Keratinocyte (primary cell): Measurements from ENCODE around the gene GRAMD1A. TPM values are rescaled to one million over a fixed set of nuclear protein-coding genes. Genes with fewer than 3 reads are reported as not detected.

Experiments
- DNase-seq: peaks from one replicate; pipeline ENCODE4 v3.0.0-alpha.2; 2011; ENCODE audit warnings: low read depth, missing footprints, low spot score
- FAIRE-seq: peaks from 2 replicates; lab custom pipeline; 2011; peaks lifted over from hg19 to GRCh38; lab: Jason Lieb, UNC
- H2AFZ ChIP-seq: 2 replicates; pipeline ENCODE4 v1.6.0; 2012; ENCODE audit warnings: low read length, control low read depth, inconsistent platforms; ENCODE audit not compliant: control insufficient read depth
- H3K27ac ChIP-seq: 2 replicates; pipeline ENCODE4 v1.5.1; 2011; ENCODE audit warnings: low read length; ENCODE audit not compliant: control insufficient read depth, insufficient read depth
- H3K27me3 ChIP-seq: 3 replicates; pipeline ENCODE4 v1.6.0; 2011; ENCODE audit warnings: low read length; ENCODE audit not compliant: control insufficient read depth, insufficient read depth; ENCODE audit errors: extremely low read depth
- H3K36me3 ChIP-seq, 2 experiments: 2 replicates in 1 of 2; 3 replicates in 1 of 2; pipeline ENCODE4 v1.5.1; 2011; ENCODE audit warnings: low read length in 2 of 2, mild to moderate bottlenecking in 1 of 2; ENCODE audit not compliant: control insufficient read depth in 2 of 2, insufficient read depth in 2 of 2; ENCODE audit errors: extremely low read depth in 1 of 2
- H3K4me1 ChIP-seq: 3 replicates; pipeline ENCODE4 v1.5.1; 2011; ENCODE audit warnings: low read length; ENCODE audit not compliant: control insufficient read depth, insufficient read depth; ENCODE audit errors: extremely low read depth
- H3K4me2 ChIP-seq: 3 replicates; pipeline ENCODE4 v1.6.0; 2011; ENCODE audit warnings: low read depth, low read length; ENCODE audit not compliant: control insufficient read depth, insufficient read depth; ENCODE audit errors: extremely low read depth
- H3K4me3 ChIP-seq, 3 experiments: fragments of 200-600 bp in 1 of 3; sonication (generic) in 1 of 3; 2 replicates in 2 of 3; 3 replicates in 1 of 3; pipeline ENCODE4 v1.5.1; 2011 to 2016; ENCODE audit warnings: low read length in 3 of 3, mild to moderate bottlenecking in 3 of 3, control low read depth in 2 of 3, inconsistent platforms in 1 of 3, low read depth in 1 of 3, mixed read lengths in 1 of 3, mixed run types in 1 of 3, moderate library complexity in 1 of 3; ENCODE audit not compliant: control insufficient read depth in 2 of 3, insufficient read depth in 2 of 3; ENCODE audit errors: extremely low read depth in 1 of 3
- H3K79me2 ChIP-seq: 2 replicates; pipeline ENCODE4 v1.6.0; 2012; ENCODE audit warnings: low read length; ENCODE audit not compliant: control insufficient read depth, insufficient read depth
- H3K9ac ChIP-seq: 3 replicates; pipeline ENCODE4 v1.6.0; 2011; ENCODE audit warnings: low read length; ENCODE audit not compliant: control insufficient read depth, insufficient read depth; ENCODE audit errors: extremely low read depth
- H3K9me1 ChIP-seq: 3 replicates; pipeline ENCODE4 v1.6.0; 2011; ENCODE audit warnings: low read length; ENCODE audit not compliant: control insufficient read depth, insufficient read depth; ENCODE audit errors: extremely low read depth
- H3K9me3 ChIP-seq: 2 replicates; pipeline ENCODE4 v1.5.1; 2012; ENCODE audit warnings: low read depth, low read length; ENCODE audit not compliant: control insufficient read depth
- H4K20me1 ChIP-seq: 3 replicates; pipeline ENCODE4 v1.6.0; 2011; ENCODE audit warnings: low read length; ENCODE audit not compliant: control insufficient read depth, insufficient read depth; ENCODE audit errors: extremely low read depth
- EZH2 ChIP-seq: IDR thresholded peaks from one replicate; pipeline ENCODE4 v1.6.1; 2012; ENCODE audit warnings: inconsistent platforms, mild to moderate bottlenecking, low read length, moderate library complexity
- dilution Hi-C: fragments of 300-500 bp; cut with MboI; formaldehyde crosslinking; loops from one replicate; pipeline ENCODE4 v1.7.0; 2020; ENCODE audit warnings: low sequenced_read_pairs; ENCODE audit not compliant: extremely low pct_ligation_motif_present
- polyA minus RNA-seq, 3 experiments: library from RNA; depleted of rRNA, polyadenylated mRNA; stranded (reverse); fragments of >200 nt; gene quantifications; 1 replicate in 1 of 3; 2 replicates in 1 of 3; 3 replicates in 1 of 3; pipeline ENCODE4 v1.2.3, GENCODE V29; 2011
- polyA plus RNA-seq, 5 experiments: library from polyadenylated mRNA; depleted of rRNA in 3 of 5; stranded (reverse) in 3 of 5; stranded (forward) in 1 of 5; unstranded in 1 of 5; fragments of >200 nt; gene quantifications; 1 replicate in 1 of 5; 2 replicates in 3 of 5; 3 replicates in 1 of 5; pipeline versions ENCODE4 v1.2.1 to v1.2.3, GENCODE V29; 2011 to 2012; ENCODE audit warnings: missing spikeins in 2 of 5, low read depth in 1 of 5, low replicate concordance in 1 of 5
- TF ChIP-seq, protein P1 (sequence below), 3 experiments: IDR thresholded peaks in 1 of 3; conservative IDR thresholded peaks in 1 of 3; optimal IDR thresholded peaks in 1 of 3; 2 replicates in 2 of 3; 3 replicates in 1 of 3; pipeline versions ENCODE3 to v1.5.1; 2011; ENCODE audit warnings: low read length in 3 of 3, mild to moderate bottlenecking in 3 of 3, moderate library complexity in 2 of 3, control low read depth in 1 of 3, inconsistent platforms in 1 of 3; ENCODE audit not compliant: insufficient read depth in 2 of 3; ENCODE audit errors: extremely low read depth in 1 of 3

GRAMD1A gene
- polyA plus RNA-seq (22.1 to 26.8 TPM (median 24.6 TPM) in 3 replicates), polyA minus RNA-seq (23.0 to 35.5 TPM (median 26.0 TPM) in 3 replicates)
- 10.2 TPM for polyA plus RNA-seq (2011; ENCODE audit: low read depth)
- 24.4 and 28.2 TPM in 2 replicates for polyA plus RNA-seq (2011; cell fraction: cytosol; rRNA removed)
- polyA plus RNA-seq (2011; cell fraction: nucleus; rRNA removed): 44.1 and 73.3 TPM in 2 replicates
- 14.2 and 25.5 TPM in 2 replicates for polyA plus RNA-seq (2012; ENCODE audit: low replicate concordance)
- 21.9 TPM for polyA minus RNA-seq (2011; cell fraction: cytosol; rRNA and poly(A)+ RNA removed)
- 15.7 and 19.5 TPM in 2 replicates for polyA minus RNA-seq (2011; cell fraction: nucleus; rRNA and poly(A)+ RNA removed)

DNA sequence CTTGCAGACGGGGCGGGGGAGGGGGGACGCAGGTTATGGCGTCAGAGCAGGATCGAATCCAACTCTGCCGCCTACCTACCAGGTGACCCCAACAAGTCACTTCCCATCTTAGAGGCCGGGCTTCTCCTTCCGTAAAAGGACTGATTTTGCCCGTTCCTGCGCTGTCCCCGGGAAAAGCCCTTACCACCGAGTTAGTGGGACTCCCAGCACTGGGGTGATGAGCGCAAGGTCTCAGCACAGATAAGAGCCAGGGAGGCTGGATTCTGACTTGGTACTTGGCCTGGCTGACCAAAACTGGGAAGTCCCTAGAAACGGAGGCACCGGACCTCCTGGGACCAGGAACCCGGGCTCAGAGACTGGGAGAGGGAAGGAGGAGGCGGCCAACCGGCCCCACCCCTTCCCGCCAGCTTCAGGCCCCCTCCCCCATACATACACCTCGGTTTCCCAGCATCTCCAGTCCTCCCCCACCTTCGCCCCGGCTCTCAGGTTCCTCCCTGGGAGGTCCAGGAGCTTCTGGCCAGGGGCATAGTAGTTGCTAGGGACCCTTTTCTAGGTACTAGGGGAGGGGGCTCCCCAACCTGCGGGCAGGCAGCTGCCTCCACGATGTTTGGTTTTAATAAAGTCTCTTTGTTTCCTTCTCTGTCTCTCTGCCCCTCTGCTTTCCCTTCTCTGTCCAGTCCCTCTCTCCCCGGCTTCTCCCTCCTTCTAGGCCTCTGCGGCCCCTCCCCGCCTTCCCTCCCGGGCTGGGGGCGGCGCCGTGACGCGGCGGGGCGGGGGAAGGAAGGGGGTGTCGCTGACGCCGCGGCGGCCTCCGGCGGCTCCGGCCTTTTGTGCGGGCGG, at the start of gene GRAMD1A:
TSS of gene GRAMD1A (plus strand) at position 826 of the 840 bp plus-strand sequence. CDS start 156 bp downstream, outside the sequence.
- TF ChIP-seq, protein P1, sequence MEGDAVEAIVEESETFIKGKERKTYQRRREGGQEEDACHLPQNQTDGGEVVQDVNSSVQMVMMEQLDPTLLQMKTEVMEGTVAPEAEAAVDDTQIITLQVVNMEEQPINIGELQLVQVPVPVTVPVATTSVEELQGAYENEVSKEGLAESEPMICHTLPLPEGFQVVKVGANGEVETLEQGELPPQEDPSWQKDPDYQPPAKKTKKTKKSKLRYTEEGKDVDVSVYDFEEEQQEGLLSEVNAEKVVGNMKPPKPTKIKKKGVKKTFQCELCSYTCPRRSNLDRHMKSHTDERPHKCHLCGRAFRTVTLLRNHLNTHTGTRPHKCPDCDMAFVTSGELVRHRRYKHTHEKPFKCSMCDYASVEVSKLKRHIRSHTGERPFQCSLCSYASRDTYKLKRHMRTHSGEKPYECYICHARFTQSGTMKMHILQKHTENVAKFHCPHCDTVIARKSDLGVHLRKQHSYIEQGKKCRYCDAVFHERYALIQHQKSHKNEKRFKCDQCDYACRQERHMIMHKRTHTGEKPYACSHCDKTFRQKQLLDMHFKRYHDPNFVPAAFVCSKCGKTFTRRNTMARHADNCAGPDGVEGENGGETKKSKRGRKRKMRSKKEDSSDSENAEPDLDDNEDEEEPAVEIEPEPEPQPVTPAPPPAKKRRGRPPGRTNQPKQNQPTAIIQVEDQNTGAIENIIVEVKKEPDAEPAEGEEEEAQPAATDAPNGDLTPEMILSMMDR (optimal IDR thresholded peaks at IDR 0.05 in 1 of 3, IDR thresholded peaks at IDR 0.05 in 1 of 3, conservative IDR thresholded peaks at IDR 0.05 in 1 of 3; ENCODE audit: extremely low read depth in 1 of 3, insufficient read depth in 2 of 3, low read length in 3 of 3): no peak
- no peak for TF ChIP-seq EZH2
- Histone ChIP-seq H3K4me2 (peak within 1 kb of the TSS; percentile 94), H3K36me3 (peaks cover 0 to 6% of the 10 kb centered on the region in 2 experiments), H2AFZ (peak within 1 kb of the TSS; percentile 92), H3K79me2 (peaks cover 33% of the 10 kb centered on the region), H3K9me1 (no peaks in the 10 kb centered on the region), H4K20me1 (peaks cover 2% of the 10 kb centered on the region), H3K9me3 (no peaks in the 10 kb centered on the region), H3K9ac (peak within 1 kb of the TSS; percentile 77), H3K27me3 (no peaks in the 10 kb centered on the region), H3K4me3 (peak within 1 kb of the TSS; percentile 66 to 83 (median 76)), H3K4me1 (peaks cover 15% of the 10 kb centered on the region), H3K27ac (peak within 1 kb of the TSS; percentile 66)
- no peak for FAIRE-seq
- dilution Hi-C loops: no loop called here
- DNase-seq: peak; percentile 13

DNA sequence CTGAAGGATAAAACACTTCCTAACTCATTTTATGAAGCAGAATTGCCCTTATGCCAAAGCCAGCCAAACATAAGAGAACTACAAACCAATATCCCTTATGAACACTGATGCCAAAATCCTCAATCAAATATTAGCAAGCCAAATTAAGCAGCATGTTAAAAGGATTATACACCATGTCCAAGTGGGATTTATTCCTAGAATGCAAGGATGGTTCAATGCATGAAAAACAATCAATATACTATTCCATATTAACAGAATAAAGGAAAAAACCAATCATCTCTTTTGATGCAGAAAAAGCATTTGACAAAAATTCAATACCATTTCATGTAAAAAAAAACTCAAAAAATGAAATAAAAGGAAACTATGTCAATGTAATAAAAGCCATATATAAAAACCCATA, 47.0 kb upstream of the GRAMD1A start:
- Histone ChIP-seq H3K79me2 (no peaks in the 10 kb centered on the region), H3K9me3 (peaks cover 11% of the 10 kb centered on the region), H3K9me1 (no peaks in the 10 kb centered on the region), H3K4me2 (no peak overlapping the region), H3K9ac (no peak overlapping the region), H3K4me3 (no peak overlapping the region), H3K27ac (no peak overlapping the region), H3K27me3 (no peaks in the 10 kb centered on the region), H3K4me1 (no peaks in the 10 kb centered on the region), H2AFZ (no peak overlapping the region), H3K36me3 (peaks cover 0 to 6% of the 10 kb centered on the region in 2 experiments), H4K20me1 (no peaks in the 10 kb centered on the region)
- no peak for TF ChIP-seq EZH2
- TF ChIP-seq, protein P1 (optimal IDR thresholded peaks at IDR 0.05 in 1 of 3, IDR thresholded peaks at IDR 0.05 in 1 of 3, conservative IDR thresholded peaks at IDR 0.05 in 1 of 3; ENCODE audit: extremely low read depth in 1 of 3, insufficient read depth in 2 of 3, low read length in 3 of 3): no peak
- no peak for FAIRE-seq
- dilution Hi-C loops: no loop called here
- DNase-seq: no peak
